H1 (cell line): Measurements from ENCODE around the gene CERT1. TPM values are rescaled to one million over a fixed set of nuclear protein-coding genes. Genes with fewer than 3 reads are reported as not detected.
A peak's percentile ranks its signal among the peaks of the same experiment; 100 is the strongest.

ENCODE experiments used
- CTCF ChIA-PET: fragments of 300-600 bp; sonication (Branson Sonifier 250); formaldehyde crosslinking; loops from one replicate; lab custom pipeline; 2021; ENCODE audit not compliant: partially characterized antibody; lab: Charles Lee
- POLR2A ChIA-PET: fragments of 300-600 bp; sonication (Branson Sonifier 250); formaldehyde crosslinking; loops from one replicate; lab custom pipeline; 2021; ENCODE audit warnings: inconsistent platforms; ENCODE audit not compliant: partially characterized antibody; lab: Charles Lee
- DNase-seq, 2 experiments: peaks; one replicate each; pipeline versions ENCODE4 v3.0.0 to v3.0.0-alpha.2; 2010 to 2022; ENCODE audit warnings: low spot score in 2 of 2, low read depth in 1 of 2, mixed read lengths in 1 of 2
- FAIRE-seq: peaks from 2 replicates; lab custom pipeline; 2011; peaks lifted over from hg19 to GRCh38; lab: Jason Lieb, UNC
- H2AFZ ChIP-seq: 2 replicates; pipeline ENCODE4 v1.8.1; 2012; ENCODE audit warnings: low read length, inconsistent platforms
- H2AK5ac ChIP-seq: 2 replicates; pipeline ENCODE4 v1.6.1; 2013; ENCODE audit warnings: low read depth, low read length
- H2BK120ac ChIP-seq: replicated peaks from 2 replicates; pipeline ENCODE3; 2013; ENCODE audit warnings: low read depth, low read length, inconsistent platforms
- H2BK12ac ChIP-seq: 2 replicates; pipeline ENCODE4 v1.6.1; 2013; ENCODE audit warnings: low read depth, low read length
- H2BK15ac ChIP-seq: 2 replicates; pipeline ENCODE4 v1.6.1; 2013; ENCODE audit warnings: low read length
- H2BK20ac ChIP-seq: 2 replicates; pipeline ENCODE4 v1.6.1; 2013; ENCODE audit warnings: low read length
- H2BK5ac ChIP-seq: 2 replicates; pipeline ENCODE4 v1.6.1; 2013; ENCODE audit warnings: low read depth, low read length
- H3K14ac ChIP-seq: 2 replicates; pipeline ENCODE4 v1.6.1; 2013; ENCODE audit warnings: inconsistent platforms; ENCODE audit not compliant: insufficient read length
- H3K18ac ChIP-seq: 2 replicates; pipeline ENCODE4 v1.6.1; 2013; ENCODE audit warnings: low read length; ENCODE audit errors: extremely low read depth
- H3K23ac ChIP-seq: 2 replicates; pipeline ENCODE4 v1.6.1; 2013; ENCODE audit warnings: inconsistent platforms; ENCODE audit not compliant: insufficient read length
- H3K23me2 ChIP-seq: 2 replicates; pipeline ENCODE4 v1.6.1; 2013; ENCODE audit warnings: low read depth, low read length
- H3K27ac ChIP-seq: 2 replicates; pipeline ENCODE4 v1.6.1; 2011; ENCODE audit warnings: low read depth, low read length, inconsistent platforms
- H3K27me3 ChIP-seq, 4 experiments: replicated peaks in 1 of 4; 1 replicate in 1 of 4; 2 replicates in 3 of 4; pipeline versions ENCODE4 v1.6.1 to v1.8.1; 2011 to 2013; ENCODE audit warnings: low read length in 3 of 4, mild to moderate bottlenecking in 3 of 4, inconsistent platforms in 2 of 4, mixed read lengths in 2 of 4, moderate library complexity in 1 of 4; ENCODE audit not compliant: control insufficient read depth in 3 of 4, insufficient read depth in 3 of 4; ENCODE audit errors: extremely low read depth in 1 of 4
- H3K36me3 ChIP-seq, 4 experiments: 2 replicates each; pipeline versions ENCODE4 v1.6.1 to v1.8.1; 2011 to 2013; ENCODE audit warnings: mild to moderate bottlenecking in 4 of 4, low read length in 3 of 4, moderate library complexity in 2 of 4, control low read depth in 1 of 4, inconsistent platforms in 1 of 4; ENCODE audit not compliant: insufficient read depth in 4 of 4, control insufficient read depth in 2 of 4
- H3K4ac ChIP-seq: replicated peaks from 2 replicates; pipeline ENCODE3; 2013; ENCODE audit warnings: low read length, low read depth, mixed read lengths, inconsistent platforms; ENCODE audit not compliant: insufficient read length
- H3K4me1 ChIP-seq, 4 experiments: replicated peaks in 1 of 4; 1 replicate in 1 of 4; 2 replicates in 3 of 4; pipeline versions ENCODE4 v1.6.1 to v1.8.1; 2011 to 2013; ENCODE audit warnings: low read length in 3 of 4, inconsistent platforms in 2 of 4, mixed read lengths in 1 of 4; ENCODE audit not compliant: insufficient read depth in 4 of 4, control insufficient read depth in 3 of 4
- H3K4me2 ChIP-seq, 2 experiments: 2 replicates each; pipeline versions ENCODE4 v1.6.1 to v1.8.1; 2011 to 2013; ENCODE audit warnings: low read depth in 2 of 2, low read length in 2 of 2, control low read depth in 1 of 2, inconsistent platforms in 1 of 2, mild to moderate bottlenecking in 1 of 2; ENCODE audit not compliant: insufficient read depth in 1 of 2
- H3K4me3 ChIP-seq, 4 experiments: fragments of 200-600, 300-600 bp in 1 of 4; sonication (generic), shearing (Covaris generic), sonication (Bioruptor Twin) in 1 of 4; 2 replicates each; pipeline versions ENCODE4 v1.5.1 to v1.8.1; 2011 to 2016; ENCODE audit warnings: low read length in 4 of 4, low read depth in 3 of 4, control low read depth in 2 of 4, inconsistent platforms in 2 of 4, mild to moderate bottlenecking in 2 of 4, mixed read lengths in 1 of 4, moderate library complexity in 1 of 4; ENCODE audit not compliant: insufficient read depth in 2 of 4; ENCODE audit errors: extremely low read depth in 1 of 4
- H3K56ac ChIP-seq: replicated peaks from 2 replicates; pipeline ENCODE3; 2013; ENCODE audit warnings: low read depth, mild to moderate bottlenecking, mixed read lengths, low read length, inconsistent platforms; ENCODE audit not compliant: insufficient read length
- H3K79me1 ChIP-seq: 2 replicates; pipeline ENCODE4 v1.6.1; 2013; ENCODE audit warnings: low read depth, low read length, control low read depth
- H3K79me2 ChIP-seq, 2 experiments: 2 replicates each; pipeline versions ENCODE4 v1.6.1 to v1.8.1; 2012 to 2013; ENCODE audit warnings: low read length in 2 of 2, mild to moderate bottlenecking in 2 of 2, inconsistent platforms in 1 of 2; ENCODE audit not compliant: insufficient read depth in 2 of 2, control insufficient read depth in 1 of 2
- H3K9ac ChIP-seq, 4 experiments: replicated peaks in 1 of 4; 1 replicate in 1 of 4; 2 replicates in 3 of 4; pipeline versions ENCODE4 v1.6.1 to v1.8.1; 2011 to 2013; ENCODE audit warnings: low read depth in 3 of 4, low read length in 3 of 4, control low read depth in 2 of 4, mild to moderate bottlenecking in 2 of 4, moderate library complexity in 2 of 4, inconsistent platforms in 1 of 4; ENCODE audit errors: extremely low read depth in 1 of 4
- H3K9me3 ChIP-seq, 2 experiments: 2 replicates each; pipeline versions ENCODE4 v1.6.1 to v1.8.1; 2012 to 2013; ENCODE audit warnings: mild to moderate bottlenecking in 2 of 2, moderate library complexity in 2 of 2, control low read depth in 1 of 2, inconsistent platforms in 1 of 2, low read depth in 1 of 2, low read length in 1 of 2, mixed read lengths in 1 of 2; ENCODE audit not compliant: insufficient read depth in 2 of 2
- H4K20me1 ChIP-seq, 2 experiments: replicated peaks in 1 of 2; 2 replicates each; pipeline versions ENCODE3 to v1.8.1; 2011 to 2013; ENCODE audit warnings: inconsistent platforms in 2 of 2, low read length in 2 of 2, mild to moderate bottlenecking in 1 of 2; ENCODE audit not compliant: insufficient read depth in 2 of 2, control insufficient read depth in 1 of 2
- H4K5ac ChIP-seq: 2 replicates; pipeline ENCODE4 v1.6.1; 2013; ENCODE audit warnings: low read length, low read depth, mixed read lengths, inconsistent platforms; ENCODE audit not compliant: insufficient read length
- H4K8ac ChIP-seq: 2 replicates; pipeline ENCODE4 v1.8.0; 2013; ENCODE audit warnings: mild to moderate bottlenecking, moderate library complexity, low read length, inconsistent platforms; ENCODE audit not compliant: insufficient read depth; ENCODE audit errors: extremely low read depth
- H4K91ac ChIP-seq: replicated peaks from 2 replicates; pipeline ENCODE3; 2013; ENCODE audit warnings: low read length, mixed read lengths, inconsistent platforms; ENCODE audit not compliant: insufficient read length
- ATF3 ChIP-seq: IDR thresholded peaks from 2 replicates; pipeline ENCODE4 v1.6.1; 2011; ENCODE audit warnings: low read depth, mild to moderate bottlenecking, low read length; ENCODE audit not compliant: insufficient read depth
- CTBP2 ChIP-seq: IDR thresholded peaks from 2 replicates; pipeline ENCODE4 v1.7.0; 2011; ENCODE audit warnings: borderline replicate concordance, mild to moderate bottlenecking, moderate library complexity, mixed read lengths, low read length; ENCODE audit not compliant: insufficient read depth, insufficient read length
- HDAC6 ChIP-seq: IDR thresholded peaks from one replicate; pipeline ENCODE4 v1.7.1; 2012; ENCODE audit warnings: low read depth, mild to moderate bottlenecking, inconsistent platforms, low read length, moderate library complexity
- SIRT6 ChIP-seq: IDR thresholded peaks from one replicate; pipeline ENCODE4 v1.7.1; 2012; ENCODE audit warnings: low read length, inconsistent platforms
- SP1 ChIP-seq: IDR thresholded peaks from 2 replicates; pipeline ENCODE4 v1.6.1; 2011; ENCODE audit warnings: low read depth, low read length
- USF2 ChIP-seq: IDR thresholded peaks from 2 replicates; pipeline ENCODE4 v1.6.1; 2011; ENCODE audit warnings: low read length, improper control_type of control experiment
- WGBS, 2 experiments: shearing (Covaris generic) in 1 of 2; methylation state at CpG; one replicate each; pipeline versions ENCODE4 v1.1.6 to v1.1.7; 2013 to 2015; ENCODE audit warnings: low lambda C conversion rate in 2 of 2, mixed read lengths in 2 of 2, inconsistent platforms in 1 of 2, low coverage in 1 of 2, missing lambda C conversion rate in 1 of 2; ENCODE audit not compliant: insufficient replicate concordance in 2 of 2, insufficient coverage in 1 of 2, insufficient read length in 1 of 2; ENCODE audit errors: extremely low coverage in 1 of 2, missing lambda C conversion rate in 1 of 2; 5-methylcytosine and 5-hydroxymethylcytosine counted together
- long read RNA-seq, 2 experiments: library from RNA in 1 of 2; library from capped mRNA in 1 of 2; stranded (forward); transcript quantifications; one replicate each; pipeline ENCODE4 v2.0.0, GENCODE V29; 2021; ENCODE audit warnings: inconsistent platforms in 1 of 2
- polyA minus RNA-seq, 3 experiments: library from RNA; depleted of rRNA, polyadenylated mRNA; stranded (reverse); fragments of >200 nt; gene quantifications; 1 replicate in 2 of 3; 2 replicates in 1 of 3; pipeline ENCODE4 v1.2.3, GENCODE V29; 2011
- polyA plus RNA-seq, 7 experiments: library from polyadenylated mRNA; depleted of rRNA in 3 of 7; stranded (reverse) in 5 of 7; unstranded in 2 of 7; fragments of >200 nt in 5 of 7; fragments of 200-250 nt in 2 of 7; gene quantifications; 1 replicate in 5 of 7; 2 replicates in 1 of 7; 4 replicates in 1 of 7; pipeline versions ENCODE4 v1.2.1 to v1.2.3, GENCODE V29; 2011 to 2013; ENCODE audit warnings: missing spikeins in 2 of 7, mixed read lengths in 2 of 7
- total RNA-seq: library from RNA; stranded (reverse); fragmentation: NEBNext Ultra II Directional; extraction: Animal tissue kit (Norgen Biotek cat#: 25700); gene quantifications from 2 replicates; pipeline ENCODE4 v1.2.1, GENCODE V29; 2021

The CERT1 gene
- 48.1 and 55.3 TPM in 2 replicates for total RNA-seq
- polyA plus RNA-seq (2011; rRNA removed) = 7.8 and 10.2 TPM in 2 replicates
- polyA plus RNA-seq (2011; cell fraction: cytosol; rRNA removed) = 12.1 TPM
- 9.9 TPM for polyA plus RNA-seq (2011; cell fraction: nucleus; rRNA removed)
- 19.0 to 32.7 TPM (median 28.2 TPM) in 4 replicates for polyA plus RNA-seq (2012, experiment 1 of 2)
- polyA plus RNA-seq (2012, experiment 2 of 2) = 2.0 TPM
- polyA plus RNA-seq (2013, experiment 1 of 2) = 25.4 TPM
- polyA plus RNA-seq (2013, experiment 2 of 2) = 26.1 TPM
- polyA minus RNA-seq (2011; rRNA and poly(A)+ RNA removed) = 77.3 and 78.8 TPM in 2 replicates
- polyA minus RNA-seq (2011; cell fraction: cytosol; rRNA and poly(A)+ RNA removed) = 30.8 TPM
- polyA minus RNA-seq (2011; cell fraction: nucleus; rRNA and poly(A)+ RNA removed) = 28.7 TPM
- long read RNA-seq, experiment 1, partial matches to known transcripts = 14 of 39 reads
- long read RNA-seq, experiment 1, other reads (novel, unspliced or antisense) = 19 of 39 reads
- long read RNA-seq, experiment 2, partial matches to known transcripts = 0 of 3 reads
- long read RNA-seq, experiment 2, other reads (novel, unspliced or antisense) = 3 of 3 reads

- CTCF ChIA-PET = no interaction called here
- Histone ChIP-seq H3K79me2 (peaks cover 0 to 48% of the 10 kb centered on the region in 2 experiments; a peak in 3 of 4 replicates), H4K5ac (no peak within 1 kb of the TSS), H3K23ac (no peak within 1 kb of the TSS), H2BK5ac (peak within 1 kb of the TSS; percentile 28; the same call in 1 of the 2 replicates), H2AK5ac (no peak within 1 kb of the TSS), H3K9me3 (no peaks in the 10 kb centered on the region), H3K79me1 (peaks cover 2% of the 10 kb centered on the region; the same call in 1 of the 2 replicates), H3K4me3 (peak within 1 kb of the TSS; percentile 81 to 96 (median 86)), H3K27ac (no peak within 1 kb of the TSS), H4K91ac (no peak within 1 kb of the TSS), H3K56ac (no peak within 1 kb of the TSS), H3K9ac (peak within 1 kb of the TSS; percentile 70 to 90 (median 79)), H4K8ac (peak within 1 kb of the TSS; percentile 94; the same call in 1 of the 2 replicates), H3K18ac (peak within 1 kb of the TSS; percentile 51; the same call in 1 of the 2 replicates), H3K36me3 (no peaks in the 10 kb centered on the region), H3K23me2 (peaks cover 2% of the 10 kb centered on the region; the same call in 1 of the 2 replicates), H2BK12ac (no peak within 1 kb of the TSS), H4K20me1 (peaks cover 0 to 2% of the 10 kb centered on the region in 2 experiments), H3K27me3 (no peaks in the 10 kb centered on the region), H2BK120ac (no peak within 1 kb of the TSS), H3K4ac (no peak within 1 kb of the TSS), H3K14ac (no peak within 1 kb of the TSS), H2BK20ac (no peak within 1 kb of the TSS), H2BK15ac (no peak within 1 kb of the TSS; the same call in 1 of the 2 replicates), H2AFZ (peak within 1 kb of the TSS; percentile 87), H3K4me2 (peak within 1 kb of the TSS; percentile 73 to 85), H3K4me1 (peaks cover 0 to 3% (median 0%) of the 10 kb centered on the region in 4 experiments; a peak in 2 of 7 replicates)
- peak; percentile 48 for FAIRE-seq
- 5% methylated on average over 38 of the region's 71 CpGs; no CpG with 5 or more reads in 1 of the 2 experiments for WGBS, 2 experiments
- POLR2A ChIA-PET = interaction anchor here (0.8 to 1.4 kb wide), 2 partner anchors 65 to 100 kb away, joined by 3 to 4 read pairs; partner anchors contain the start of gene ANKDD1B
- peak; percentile 90 to 92 for DNase-seq
- TF ChIP-seq ATF3 (no peak), CTBP2 (peak; percentile 94), USF2 (no peak), HDAC6 (no peak), SP1 (peak; percentile 45; the same call in 1 of the 2 replicates), SIRT6 (no peak)
These were observed at the start of gene CERT1, which contains the start of gene POLK for GRCh38 chr5:75511435-75512382. Gene CERT1 (minus strand): TSS chr5:75511629. CDS start chr5:75511207, 422 bp downstream. Gene POLK (plus strand): TSS chr5:75511891.
